Small intestine (tissue), 7 donors: ENCODE data around the gene PEX10. TPM values are rescaled to one million over a fixed set of nuclear protein-coding genes. Genes with fewer than 3 reads are reported as not detected.

Experiments
- DNase-seq, 2 donors: peaks; one replicate each; pipeline versions ENCODE4 v3.0.0 to v3.0.0-alpha.2; 2013
- FAIRE-seq: peaks from 2 replicates; lab custom pipeline; 2012; peaks lifted over from hg19 to GRCh38; lab: Jason Lieb, UNC
- H3K27ac ChIP-seq, 3 donors: one replicate each; pipeline ENCODE4 v1.5.1; 2013; ENCODE audit warnings: low read length in 2 of 3, mild to moderate bottlenecking in 2 of 3, control low read depth in 1 of 3, inconsistent platforms in 1 of 3, low read depth in 1 of 3, moderate library complexity in 1 of 3
- H3K27me3 ChIP-seq, 3 donors: one replicate each; pipeline ENCODE4 v1.6.1; 2013; ENCODE audit warnings: low read length in 3 of 3, inconsistent platforms in 1 of 3; ENCODE audit not compliant: control insufficient read depth in 3 of 3, insufficient read depth in 3 of 3
- H3K36me3 ChIP-seq, 3 donors: one replicate each; pipeline ENCODE4 v1.6.1; 2013; ENCODE audit warnings: low read length in 3 of 3, inconsistent platforms in 1 of 3, low read depth in 1 of 3, mild to moderate bottlenecking in 1 of 3, moderate library complexity in 1 of 3; ENCODE audit not compliant: control insufficient read depth in 3 of 3, insufficient read depth in 2 of 3
- H3K4me1 ChIP-seq, 3 donors: one replicate each; pipeline ENCODE4 v1.6.1; 2013; ENCODE audit warnings: low read length in 2 of 3, inconsistent platforms in 1 of 3, low read depth in 1 of 3, mild to moderate bottlenecking in 1 of 3, moderate library complexity in 1 of 3; ENCODE audit not compliant: control insufficient read depth in 3 of 3, insufficient read depth in 2 of 3
- H3K4me3 ChIP-seq, 3 donors: one replicate each; pipeline ENCODE4 v1.5.1; 2013; ENCODE audit warnings: low read length in 3 of 3, control low read depth in 1 of 3, inconsistent platforms in 1 of 3, low read depth in 1 of 3, mild to moderate bottlenecking in 1 of 3, moderate library complexity in 1 of 3
- H3K9me3 ChIP-seq, 2 donors: one replicate each; pipeline ENCODE4 v1.6.1; 2013; ENCODE audit warnings: low read depth in 1 of 2, low read length in 1 of 2; ENCODE audit not compliant: control insufficient read depth in 2 of 2, insufficient read depth in 1 of 2
- WGBS, 3 donors: extraction: QIAGEN DNeasy Blood & Tissue Kit; methylation state at CpG; one replicate each; pipeline ENCODE4 v1.1.7; 2013; 5-methylcytosine and 5-hydroxymethylcytosine counted together
- polyA plus RNA-seq, 4 donors: library from polyadenylated mRNA; stranded (reverse) in 3 of 4; unstranded in 1 of 4; fragments of 200-250 nt in 3 of 4; fragments of 120-200 nt in 1 of 4; gene quantifications; one replicate each; pipeline versions ENCODE4 v1.2.1 to v1.2.3, GENCODE V29; 2013
- donor health status: healthy with polysubstance abuse.
- donor health status: control.
- donor health status: control.
- donor health status: Bipolar disorder and iron deficiency.
- donor health status: healthy.

The PEX10 gene
- polyA plus RNA-seq, 4 donors: 11.9 to 22.4 (median 16.9) TPM

- Histone ChIP-seq H3K9me3 (no peaks in the 10 kb centered on the region), H3K27ac (no peak overlapping the region), H3K4me1 (peaks cover 0 to 6% (median 0%) of the 10 kb centered on the region in 3 donors), H3K27me3 (no peaks in the 10 kb centered on the region), H3K36me3 (peaks cover 0 to 14% (median 0%) of the 10 kb centered on the region in 3 donors), H3K4me3 (no peak overlapping the region)
- no peak for FAIRE-seq
- DNase-seq: no peak
- 80 to 85% (median 81%) methylated on average over 17 of the region's 17 CpGs for WGBS, 3 donors
Observed at GRCh38 chr1:2374252-2375155, 37.9 kb downstream of the PEX10 start.

DNA sequence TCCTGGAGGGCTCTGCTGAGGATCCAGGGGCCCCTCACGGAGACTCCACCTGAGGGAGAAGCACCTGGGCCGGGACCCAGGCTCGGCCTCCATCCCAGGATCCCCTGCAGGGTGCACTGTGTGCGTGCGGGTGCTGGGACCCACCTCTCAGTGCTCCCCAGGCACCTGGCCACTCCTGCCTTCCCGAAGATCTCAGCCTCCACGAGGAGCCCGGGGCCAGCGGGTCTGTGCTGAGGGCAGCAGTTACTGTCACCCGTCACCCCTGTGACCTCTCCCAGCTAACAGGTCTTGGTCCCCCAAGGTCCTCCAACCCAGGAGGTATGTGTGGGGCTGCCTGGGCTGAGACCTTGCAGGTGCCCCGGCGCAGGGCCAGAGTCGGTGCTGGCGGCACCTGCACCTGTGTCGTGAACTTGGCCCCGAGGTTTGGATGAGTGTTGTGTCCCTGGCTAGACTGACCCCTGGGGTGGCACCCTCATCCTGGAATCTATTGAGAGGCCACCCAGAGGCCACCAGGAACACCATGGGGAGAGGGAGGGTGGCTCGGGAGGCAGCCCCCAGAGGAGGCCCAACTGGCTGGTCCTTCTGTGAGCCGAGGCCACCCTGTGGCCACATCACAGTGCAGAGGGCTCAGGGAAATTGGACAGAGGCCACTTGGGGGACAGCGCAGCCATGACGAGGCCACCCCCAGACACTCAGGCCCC, 38.7 kb downstream of the PEX10 start:
- DNase-seq: no peak

DNA sequence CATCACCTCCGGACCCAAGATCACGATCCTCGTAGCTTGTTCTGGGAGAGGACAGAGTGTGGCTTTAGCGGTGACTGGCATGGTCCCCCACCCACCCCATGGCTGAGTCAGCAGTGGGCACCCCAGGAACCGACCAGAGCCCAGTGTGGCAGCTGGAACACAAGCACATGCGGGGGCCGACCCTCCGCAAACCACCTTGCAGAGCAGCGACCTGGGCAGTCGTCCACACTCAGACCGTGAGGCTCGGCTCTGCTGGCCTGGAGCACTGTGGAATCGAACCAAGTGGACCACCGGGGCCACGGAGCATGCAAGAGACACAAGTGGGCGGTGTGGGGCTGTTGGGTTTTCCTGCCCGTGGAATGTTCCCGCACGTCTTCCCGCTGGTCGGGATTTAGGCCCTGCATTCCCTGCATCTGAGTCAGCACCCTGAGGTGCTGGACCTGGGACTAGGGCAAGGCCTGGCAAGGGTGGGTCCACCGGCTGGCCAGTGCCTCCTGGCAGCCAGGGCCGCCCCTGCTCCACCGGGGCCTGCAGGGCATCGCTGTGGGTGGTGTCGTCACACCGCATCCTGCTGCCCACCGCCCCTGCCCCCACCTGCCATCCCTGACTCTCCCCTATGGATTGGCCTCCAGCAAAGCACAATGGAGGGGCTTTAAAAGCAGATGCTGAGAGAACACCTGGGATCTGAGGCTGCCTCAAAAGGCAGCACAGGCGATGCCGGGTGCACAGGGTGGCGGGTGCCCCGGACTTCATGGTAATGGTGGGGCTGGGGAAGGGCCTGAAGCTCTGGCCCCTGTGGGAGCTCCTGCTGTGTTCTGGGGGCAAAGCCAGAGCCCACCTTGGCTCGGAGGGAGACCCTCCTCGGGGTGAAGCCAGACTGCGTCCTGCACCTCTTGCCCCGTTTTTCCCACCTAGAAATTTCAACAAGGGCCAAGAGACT, 39.5 kb downstream of the PEX10 start:
- no peaks in the 10 kb centered on the region for H3K9me3 ChIP-seq
- peaks cover 0 to under 1% (median 0%) of the 10 kb centered on the region in 3 donors for H3K4me1 ChIP-seq
- H3K4me3 ChIP-seq: no peak overlapping the region
- H3K27me3 ChIP-seq: no peaks in the 10 kb centered on the region
- H3K36me3 ChIP-seq: peaks cover 0 to 15% (median 0%) of the 10 kb centered on the region in 3 donors
- no peak for DNase-seq
- WGBS, 3 donors: 90 to 93% (median 92%) methylated on average over 34 to 36 of the region's 36 CpGs
- no peak for FAIRE-seq
- no peak overlapping the region for H3K27ac ChIP-seq

More for the DNA sequence above, 38.7 kb downstream of the PEX10 start:
- H3K36me3 ChIP-seq: peaks cover 0 to 11% (median 0%) of the 10 kb centered on the region in 3 donors
- peaks cover 0 to 6% (median 0%) of the 10 kb centered on the region in 3 donors for H3K4me1 ChIP-seq
- H3K4me3 ChIP-seq: no peak overlapping the region
- 89 to 93% (median 89%) methylated on average over 18 to 20 of the region's 20 CpGs for WGBS, 3 donors
- H3K27me3 ChIP-seq: no peaks in the 10 kb centered on the region
- no peaks in the 10 kb centered on the region for H3K9me3 ChIP-seq
- no peak overlapping the region for H3K27ac ChIP-seq
- no peak for FAIRE-seq

GRCh38 chr1:2368053-2368744, 44.2 kb downstream of the PEX10 start:
- DNase-seq: no peak
- Histone ChIP-seq H3K36me3 (peaks cover 0 to 13% (median 0%) of the 10 kb centered on the region in 3 donors), H3K4me3 (no peak overlapping the region), H3K27ac (no peak overlapping the region), H3K27me3 (no peaks in the 10 kb centered on the region), H3K4me1 (no peaks in the 10 kb centered on the region), H3K9me3 (peaks cover 0 to 2% of the 10 kb centered on the region in 2 donors)
- WGBS, 3 donors: 90 to 95% (median 93%) methylated on average over 8 of the region's 8 CpGs
- no peak for FAIRE-seq

- H3K4me3 ChIP-seq: no peak overlapping the region
- DNase-seq: no peak
- FAIRE-seq: no peak
- no peaks in the 10 kb centered on the region for H3K4me1 ChIP-seq
- H3K27ac ChIP-seq: no peak overlapping the region
- H3K9me3 ChIP-seq: peaks cover 0 to 2% of the 10 kb centered on the region in 2 donors
- H3K36me3 ChIP-seq: peaks cover 0 to 8% (median 0%) of the 10 kb centered on the region in 3 donors
- no peaks in the 10 kb centered on the region for H3K27me3 ChIP-seq
- WGBS, 3 donors: 95 to 100% (median 98%) methylated on average over 2 of the region's 2 CpGs
Observed at GRCh38 chr1:2363847-2364513, 48.4 kb downstream of the PEX10 start.

- Histone ChIP-seq H3K9me3 (peaks cover 0 to 2% of the 10 kb centered on the region in 2 donors), H3K27me3 (no peaks in the 10 kb centered on the region), H3K36me3 (peaks cover 0 to 14% (median 0%) of the 10 kb centered on the region in 3 donors), H3K27ac (no peak overlapping the region), H3K4me3 (no peak overlapping the region), H3K4me1 (no peaks in the 10 kb centered on the region)
- no peak for FAIRE-seq
- DNase-seq: no peak
- WGBS, 3 donors: 78 to 88% (median 82%) methylated on average over 11 of the region's 11 CpGs
Observed at GRCh38 chr1:2360588-2361364, 51.6 kb downstream of the PEX10 start.
